ENCODE data around the gene DBX2. TPM values are rescaled to one million over a fixed set of nuclear protein-coding genes. Genes with fewer than 3 reads are reported as not detected.
"Not testable (repeated sequence)": the region's sequence is repeated elsewhere in the genome, so short reads cannot be mapped to it uniquely, and the experiment has no call there.

The DBX2 gene
- total RNA-seq, 2 donors from 2014 or later: 0.27 TPM; not detected in 1

GRCh38 chr12:45088608-45089007, 37.7 kb upstream of the DBX2 start:
- H3K27ac ChIP-seq: no peak overlapping the region
- no peaks in the 10 kb centered on the region for H3K4me1 ChIP-seq (ENCODE audit: control insufficient read depth in 1 of 2, low read depth in 2 of 2)
- H3K4me3 ChIP-seq: no peak overlapping the region
- ATAC-seq (ENCODE audit: insufficient number of reproducible peaks, low FRiP score, low read depth) (no peak), DNase-seq (ENCODE audit: low spot score) (no peak)
- H3K27me3 ChIP-seq (replicated peaks; ENCODE audit: insufficient read depth): no peaks in the 10 kb centered on the region
- H3K9me3 ChIP-seq: no peaks in the 10 kb centered on the region
- TF ChIP-seq CTCF (IDR thresholded peaks at IDR 0.05): no peak
- H3K36me3 ChIP-seq: no peaks in the 10 kb centered on the region

DNA sequence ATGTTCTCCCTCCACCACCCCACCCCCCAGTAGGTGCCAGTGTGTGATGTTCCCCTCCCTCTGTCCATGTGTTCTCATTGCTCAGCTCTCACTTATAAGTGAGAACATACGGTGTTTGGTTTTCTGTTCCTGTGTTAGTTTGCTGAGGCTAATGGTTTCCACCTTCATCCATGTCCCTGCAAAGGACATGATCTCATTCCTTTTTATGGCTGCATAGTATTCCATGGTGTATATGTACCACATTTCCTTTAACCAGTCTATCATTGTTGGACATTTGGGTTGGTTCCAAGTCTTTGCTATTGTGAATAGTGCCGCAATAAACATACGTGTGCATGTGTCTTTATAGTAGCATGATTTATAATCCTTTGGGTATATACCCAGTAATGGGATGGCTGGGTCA, 33.3 kb upstream of the DBX2 start:
- H3K4me1 ChIP-seq (ENCODE audit: control insufficient read depth in 1 of 2, low read depth in 2 of 2); H3K9me3 ChIP-seq; ATAC-seq (ENCODE audit: insufficient number of reproducible peaks, low FRiP score, low read depth); H3K27ac ChIP-seq; H3K27me3 ChIP-seq (replicated peaks; ENCODE audit: insufficient read depth); H3K36me3 ChIP-seq; DNase-seq (ENCODE audit: low spot score); H3K4me3 ChIP-seq: not testable (repeated sequence)

DNA sequence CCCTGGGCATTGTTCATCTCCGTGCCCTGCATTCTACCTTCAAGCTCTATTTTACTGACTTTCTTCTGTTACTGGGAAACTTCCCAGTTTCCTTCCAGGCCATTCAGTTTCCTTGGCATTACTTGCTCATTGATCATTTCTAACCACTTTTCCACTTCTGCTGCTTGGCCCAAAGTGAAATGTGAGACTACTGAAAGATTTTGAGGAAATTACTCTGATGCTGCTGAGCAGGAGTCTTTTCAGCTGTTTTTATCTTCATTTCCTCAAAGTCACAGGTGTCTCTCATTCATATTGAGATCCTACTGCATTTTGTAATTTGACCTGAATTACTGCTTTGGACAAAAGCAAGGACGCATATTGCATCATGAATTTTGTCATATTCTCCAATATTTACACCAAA, 26.4 kb upstream of the DBX2 start:
- DNase-seq (ENCODE audit: low spot score) (no peak), ATAC-seq (ENCODE audit: insufficient number of reproducible peaks, low FRiP score, low read depth) (no peak)
- no peaks in the 10 kb centered on the region for H3K9me3 ChIP-seq
- H3K4me1 ChIP-seq (ENCODE audit: control insufficient read depth in 1 of 2, low read depth in 2 of 2): no peaks in the 10 kb centered on the region
- H3K36me3 ChIP-seq: no peaks in the 10 kb centered on the region
- H3K4me3 ChIP-seq: no peak overlapping the region
- no peak for TF ChIP-seq CTCF (IDR thresholded peaks at IDR 0.05)
- H3K27me3 ChIP-seq (replicated peaks; ENCODE audit: insufficient read depth): no peaks in the 10 kb centered on the region
- no peak overlapping the region for H3K27ac ChIP-seq

DNA sequence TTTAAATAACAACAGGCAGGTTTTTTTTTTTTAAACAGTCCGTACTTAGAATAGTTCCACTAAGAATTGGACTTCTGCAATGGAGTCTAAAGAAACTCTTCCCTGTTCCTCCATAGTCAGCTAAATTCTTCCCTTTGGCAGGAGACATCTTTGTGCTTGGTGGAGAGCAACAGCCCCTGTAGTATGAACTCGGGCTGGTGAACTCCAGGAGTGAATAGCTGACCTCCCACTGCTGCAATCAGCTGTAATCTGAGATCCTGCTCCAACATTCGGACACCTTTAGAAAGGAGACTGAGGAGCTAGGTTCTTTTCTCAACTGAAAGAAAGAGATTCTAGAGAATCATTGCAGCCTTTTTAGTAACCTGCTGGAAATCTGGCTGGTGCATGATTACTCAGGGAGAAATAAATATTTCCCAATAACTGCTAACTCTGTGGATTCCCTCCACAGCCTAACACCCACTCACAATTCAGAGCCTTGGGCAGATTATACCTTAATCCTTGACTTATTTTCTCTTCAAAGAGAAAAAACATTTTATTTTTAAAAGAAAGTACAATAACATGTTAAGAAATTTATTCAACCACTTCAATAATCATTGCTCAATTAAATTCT, 25.6 kb upstream of the DBX2 start:
- H3K4me1 ChIP-seq (ENCODE audit: control insufficient read depth in 1 of 2, low read depth in 2 of 2): no peaks in the 10 kb centered on the region
- H3K4me3 ChIP-seq: no peak overlapping the region
- TF ChIP-seq CTCF (IDR thresholded peaks at IDR 0.05): no peak
- no peaks in the 10 kb centered on the region for H3K27me3 ChIP-seq (replicated peaks; ENCODE audit: insufficient read depth)
- no peak for ATAC-seq (ENCODE audit: insufficient number of reproducible peaks, low FRiP score, low read depth)
- DNase-seq (ENCODE audit: low spot score): no peak
- no peak overlapping the region for H3K27ac ChIP-seq
- no peaks in the 10 kb centered on the region for H3K36me3 ChIP-seq
- H3K9me3 ChIP-seq: no peaks in the 10 kb centered on the region

GRCh38 chr12:45075587-45076282, 24.8 kb upstream of the DBX2 start:
- ATAC-seq (ENCODE audit: insufficient number of reproducible peaks, low FRiP score, low read depth): no peak
- no peaks in the 10 kb centered on the region for H3K4me1 ChIP-seq (ENCODE audit: control insufficient read depth in 1 of 2, low read depth in 2 of 2)

More at GRCh38 chr12:45075587-45076282, 24.8 kb upstream of the DBX2 start:
- H3K9me3 ChIP-seq: no peaks in the 10 kb centered on the region
- no peak overlapping the region for H3K27ac ChIP-seq
- DNase-seq (ENCODE audit: low spot score): no peak
- no peaks in the 10 kb centered on the region for H3K36me3 ChIP-seq
- H3K4me3 ChIP-seq: no peak overlapping the region
- H3K27me3 ChIP-seq (replicated peaks; ENCODE audit: insufficient read depth): no peaks in the 10 kb centered on the region
- TF ChIP-seq CTCF (IDR thresholded peaks at IDR 0.05): no peak

Measured in thoracic aorta (tissue), 2 donors.